ENCODE data around the gene MED17. TPM values are rescaled to one million over a fixed set of nuclear protein-coding genes. Genes with fewer than 3 reads are reported as not detected.

MED17 gene
- total RNA-seq (39.2 and 43.9 TPM in 2 replicates), polyA plus RNA-seq (28.7 and 37.8 TPM in 2 replicates)

GRCh38 chr11:93784145-93784934, at the start of gene MED17:
TSS of gene MED17 (plus strand) at chr11:93784282. CDS start at chr11:93784514, 232 bp downstream.
- H3K9me3 ChIP-seq (ENCODE audit: low read depth) = no peaks in the 10 kb centered on the region
- no peaks in the 10 kb centered on the region for H3K27me3 ChIP-seq
- peaks cover 14% of the 10 kb centered on the region for H3K36me3 ChIP-seq
- peaks cover 14% of the 10 kb centered on the region for H3K4me1 ChIP-seq (ENCODE audit: low read depth)
- DNase-seq (ENCODE audit: low read depth in 1 of 2, low spot score in 1 of 2) = peak; percentile 93 to 96
- TF ChIP-seq, protein P1, sequence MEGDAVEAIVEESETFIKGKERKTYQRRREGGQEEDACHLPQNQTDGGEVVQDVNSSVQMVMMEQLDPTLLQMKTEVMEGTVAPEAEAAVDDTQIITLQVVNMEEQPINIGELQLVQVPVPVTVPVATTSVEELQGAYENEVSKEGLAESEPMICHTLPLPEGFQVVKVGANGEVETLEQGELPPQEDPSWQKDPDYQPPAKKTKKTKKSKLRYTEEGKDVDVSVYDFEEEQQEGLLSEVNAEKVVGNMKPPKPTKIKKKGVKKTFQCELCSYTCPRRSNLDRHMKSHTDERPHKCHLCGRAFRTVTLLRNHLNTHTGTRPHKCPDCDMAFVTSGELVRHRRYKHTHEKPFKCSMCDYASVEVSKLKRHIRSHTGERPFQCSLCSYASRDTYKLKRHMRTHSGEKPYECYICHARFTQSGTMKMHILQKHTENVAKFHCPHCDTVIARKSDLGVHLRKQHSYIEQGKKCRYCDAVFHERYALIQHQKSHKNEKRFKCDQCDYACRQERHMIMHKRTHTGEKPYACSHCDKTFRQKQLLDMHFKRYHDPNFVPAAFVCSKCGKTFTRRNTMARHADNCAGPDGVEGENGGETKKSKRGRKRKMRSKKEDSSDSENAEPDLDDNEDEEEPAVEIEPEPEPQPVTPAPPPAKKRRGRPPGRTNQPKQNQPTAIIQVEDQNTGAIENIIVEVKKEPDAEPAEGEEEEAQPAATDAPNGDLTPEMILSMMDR (IDR thresholded peaks at IDR 0.05; ENCODE audit: low read depth, low read length) = peak; percentile 47
- H3K4me3 ChIP-seq = peak within 1 kb of the TSS; percentile 99
- H3K27ac ChIP-seq = peak within 1 kb of the TSS; percentile 98

GRCh38 chr11:93734427-93735222, 49.5 kb upstream of the MED17 start:
- Histone ChIP-seq H3K36me3 (peaks cover 88% of the 10 kb centered on the region), H3K4me3 (no peak overlapping the region), H3K27ac (no peak overlapping the region), H3K9me3 (ENCODE audit: low read depth) (no peaks in the 10 kb centered on the region), H3K27me3 (no peaks in the 10 kb centered on the region), H3K4me1 (ENCODE audit: low read depth) (peaks cover 12% of the 10 kb centered on the region)
- DNase-seq (ENCODE audit: low read depth in 1 of 2, low spot score in 1 of 2) = no peak
- TF ChIP-seq, protein P1 (IDR thresholded peaks at IDR 0.05; ENCODE audit: low read depth, low read length) = no peak

DNA sequence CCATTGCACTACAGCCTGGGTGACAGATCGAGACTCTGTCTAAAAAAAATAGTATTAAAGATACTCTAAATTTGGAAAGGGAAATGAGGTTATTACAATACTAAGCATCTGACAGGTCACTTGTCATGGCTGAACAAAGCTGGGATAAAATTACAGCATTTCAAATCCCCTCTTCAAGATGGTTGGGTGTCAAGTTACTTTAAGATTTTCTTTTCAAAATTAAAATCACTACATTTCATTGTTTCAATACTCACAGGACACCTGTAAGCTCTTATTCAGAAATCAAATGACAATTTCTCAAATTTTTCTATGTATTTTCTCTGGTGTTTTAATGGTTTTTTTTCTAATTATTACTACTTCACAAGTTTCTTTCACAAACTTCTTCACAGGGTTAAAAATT, 48.5 kb upstream of the MED17 start:
- H3K9me3 ChIP-seq (ENCODE audit: low read depth) = no peaks in the 10 kb centered on the region
- peaks cover 16% of the 10 kb centered on the region for H3K4me1 ChIP-seq (ENCODE audit: low read depth)
- no peak overlapping the region for H3K4me3 ChIP-seq
- H3K36me3 ChIP-seq = peaks cover 78% of the 10 kb centered on the region
- DNase-seq (ENCODE audit: low read depth in 1 of 2, low spot score in 1 of 2) = no peak
- no peak overlapping the region for H3K27ac ChIP-seq
- TF ChIP-seq, protein P1 (IDR thresholded peaks at IDR 0.05; ENCODE audit: low read depth, low read length) = no peak
- H3K27me3 ChIP-seq = no peaks in the 10 kb centered on the region

- peak in 1 of 2 donors; percentile 38 for DNase-seq (ENCODE audit: low read depth in 1 of 2, low spot score in 1 of 2)
- Histone ChIP-seq H3K36me3 (peaks cover 73% of the 10 kb centered on the region), H3K4me1 (ENCODE audit: low read depth) (peaks cover 16% of the 10 kb centered on the region), H3K27ac (no peak overlapping the region), H3K27me3 (no peaks in the 10 kb centered on the region), H3K4me3 (no peak overlapping the region), H3K9me3 (ENCODE audit: low read depth) (no peaks in the 10 kb centered on the region)
- TF ChIP-seq, protein P1 (IDR thresholded peaks at IDR 0.05; ENCODE audit: low read depth, low read length) = no peak
Measured at GRCh38 chr11:93736129-93736528, 48.0 kb upstream of the MED17 start.

- no peak overlapping the region for H3K27ac ChIP-seq
- H3K4me1 ChIP-seq (ENCODE audit: low read depth) = peaks cover 16% of the 10 kb centered on the region
- H3K27me3 ChIP-seq = no peaks in the 10 kb centered on the region
- TF ChIP-seq, protein P1 (IDR thresholded peaks at IDR 0.05; ENCODE audit: low read depth, low read length) = no peak
- DNase-seq (ENCODE audit: low read depth in 1 of 2, low spot score in 1 of 2) = no peak
- H3K4me3 ChIP-seq = no peak overlapping the region
- peaks cover 54% of the 10 kb centered on the region for H3K36me3 ChIP-seq
- H3K9me3 ChIP-seq (ENCODE audit: low read depth) = no peaks in the 10 kb centered on the region
Measured at GRCh38 chr11:93737904-93738612, 46.0 kb upstream of the MED17 start.
